ENCODE data around the gene SYT1.
"Not testable (repeated sequence)": the region's sequence is repeated elsewhere in the genome, so short reads cannot be mapped to it uniquely, and the experiment has no call there.

The SYT1 gene

GRCh38 chr12:78977304-78977867 lies 112.8 kb downstream of the SYT1 start:
- DNase-seq: no peak

DNA sequence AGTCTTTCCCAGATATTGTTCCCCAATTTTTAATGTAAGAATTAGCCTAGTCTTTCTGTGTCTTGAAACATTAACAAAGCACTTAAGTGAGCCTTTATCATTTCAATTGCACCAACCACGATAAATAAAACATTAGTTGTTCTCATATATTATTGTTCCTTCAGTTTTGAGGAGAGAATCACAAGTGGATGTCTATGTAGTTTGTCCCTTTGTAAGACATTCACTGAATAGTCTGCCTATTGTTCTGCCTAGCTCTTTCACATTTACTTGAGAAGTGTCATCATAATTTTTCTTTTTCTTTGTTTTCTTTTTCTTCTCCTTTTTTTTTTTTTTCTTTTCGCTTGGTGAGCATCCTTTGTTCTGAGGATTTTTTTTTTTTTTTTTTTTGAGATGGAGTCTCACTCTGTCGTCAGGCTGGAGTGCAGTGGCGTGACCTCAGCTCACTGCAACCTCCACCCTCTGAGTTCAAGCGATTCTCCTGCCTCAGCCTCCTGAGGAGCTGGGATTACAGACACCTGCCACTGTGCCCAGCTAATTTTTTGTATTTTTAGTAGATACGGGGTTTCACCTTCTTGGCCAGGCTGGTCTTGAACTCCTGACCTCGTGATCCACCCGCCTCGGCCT lies 129.7 kb downstream of the SYT1 start:
- DNase-seq: no peak

- no peak for DNase-seq
These were observed 135.9 kb downstream of the SYT1 start for GRCh38 chr12:79000501-79000900.

DNA sequence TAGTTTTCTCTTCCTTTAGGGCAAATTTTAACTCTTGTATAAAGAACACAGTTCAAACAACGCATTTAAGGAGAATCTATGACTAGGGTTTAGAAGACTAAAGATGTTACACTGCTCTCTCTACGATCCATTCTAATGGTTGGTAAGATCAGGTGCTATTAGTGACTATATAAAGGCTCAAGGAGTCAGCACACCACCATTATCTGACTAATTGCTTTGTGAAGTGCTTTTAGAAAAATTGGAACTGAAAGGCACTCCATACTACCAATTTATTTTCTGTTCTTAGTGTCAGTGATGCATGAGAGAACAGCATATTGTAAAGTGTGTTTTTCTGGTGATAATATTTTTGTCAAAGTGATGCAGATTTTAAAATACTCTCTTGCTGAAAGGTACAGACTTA lies 136.8 kb downstream of the SYT1 start:
- DNase-seq: peak; percentile 67

DNA sequence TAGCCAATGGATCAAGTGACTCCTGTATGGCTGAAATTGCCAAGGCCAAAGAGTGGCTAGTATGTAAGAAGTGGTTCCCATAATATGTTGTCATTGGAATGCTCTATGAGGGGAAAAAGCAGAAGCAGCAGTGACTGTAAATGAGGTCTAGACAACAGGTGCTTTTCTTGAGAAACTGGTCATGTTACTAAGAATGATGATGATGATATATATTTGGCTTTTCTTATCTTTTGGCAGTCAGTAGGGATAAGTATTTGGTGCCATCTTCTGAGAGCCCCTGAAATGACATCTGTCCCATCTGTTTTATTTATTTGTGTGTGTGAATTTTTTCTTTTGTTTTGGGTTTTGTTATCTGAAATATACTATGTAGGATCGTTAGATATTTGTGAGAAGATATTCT lies 141.7 kb downstream of the SYT1 start:
- DNase-seq: no peak

DNA sequence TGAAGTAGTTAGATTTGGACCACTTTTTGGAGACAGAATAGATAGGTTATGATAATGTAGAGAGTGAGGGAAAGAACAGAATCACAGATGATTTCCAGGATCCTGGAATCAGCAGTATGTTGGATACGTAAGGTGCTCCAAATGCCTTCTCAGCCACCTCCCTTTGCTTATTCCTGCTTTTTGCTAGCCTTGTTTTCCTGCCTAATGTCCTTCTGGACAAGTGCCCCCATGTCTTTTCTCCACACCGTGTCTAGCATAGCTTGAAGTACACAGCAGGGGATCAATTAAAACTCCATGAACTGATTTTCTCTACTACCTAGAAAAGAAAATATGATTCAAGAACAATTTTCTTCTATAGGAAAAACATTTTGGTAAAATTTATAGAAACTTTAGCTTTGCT lies 144.0 kb downstream of the SYT1 start:
- no peak for DNase-seq

- DNase-seq: no peak
These were observed 148.1 kb downstream of the SYT1 start for GRCh38 chr12:79012636-79013035.

DNA sequence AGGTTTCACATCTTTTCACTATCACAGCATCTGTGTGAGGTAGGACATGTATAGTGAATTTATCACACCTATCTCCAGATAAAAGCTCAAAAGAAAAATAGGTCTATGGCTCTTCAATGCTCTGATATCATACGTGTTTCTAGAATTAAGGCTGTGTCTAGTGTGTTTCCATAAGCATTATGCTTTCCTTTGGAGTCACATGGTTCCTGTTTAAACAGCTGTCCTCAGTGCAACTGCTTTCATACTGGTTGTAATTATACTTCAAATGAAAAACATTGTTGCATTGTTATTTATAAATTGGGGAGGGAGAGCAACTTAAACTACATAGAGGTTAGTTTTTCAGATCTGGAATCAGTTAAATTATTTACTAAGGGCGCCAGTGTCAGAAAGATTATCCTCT lies 151.6 kb downstream of the SYT1 start:
- DNase-seq: peak; percentile 17

DNA sequence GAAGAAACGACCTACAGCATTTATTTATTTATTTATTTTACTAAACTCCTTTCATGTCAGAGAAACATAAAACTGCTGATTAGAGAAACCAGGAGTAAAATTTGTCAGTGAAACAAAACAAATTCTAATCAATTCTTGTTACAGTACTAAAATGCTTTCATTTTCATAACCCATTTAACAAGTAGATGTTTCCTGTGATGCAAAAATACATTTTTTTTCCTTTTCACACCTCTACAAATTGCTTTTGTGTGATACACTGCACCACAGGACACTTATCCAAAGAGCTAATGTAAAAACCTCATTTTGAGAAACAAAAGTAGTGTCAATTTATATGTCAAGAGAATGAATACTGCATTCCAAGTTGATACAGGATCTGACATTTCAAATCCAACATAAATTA lies 155.1 kb downstream of the SYT1 start:
- no peak for DNase-seq

- no peak for DNase-seq
These were observed 155.5 kb downstream of the SYT1 start for GRCh38 chr12:79020106-79020505.

DNA sequence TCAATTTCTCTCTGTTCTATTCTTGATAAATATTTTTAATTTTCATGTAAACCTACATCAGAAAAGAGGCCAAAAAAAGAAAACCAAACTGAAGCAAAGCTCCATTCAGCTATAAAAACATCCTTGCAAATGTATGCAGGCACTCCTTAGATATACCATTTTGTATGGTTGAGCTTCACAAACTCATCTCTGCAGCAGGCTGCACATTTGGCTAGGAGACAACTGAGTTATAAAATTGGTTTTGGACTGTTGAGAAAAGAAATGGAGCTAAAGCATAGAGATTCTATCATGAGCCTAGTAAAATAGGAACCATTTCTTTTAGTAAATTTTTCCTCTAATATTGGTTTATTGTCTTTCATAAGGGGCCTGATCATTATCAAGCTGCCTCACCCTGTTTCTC lies 156.4 kb downstream of the SYT1 start:
- DNase-seq: no peak

DNA sequence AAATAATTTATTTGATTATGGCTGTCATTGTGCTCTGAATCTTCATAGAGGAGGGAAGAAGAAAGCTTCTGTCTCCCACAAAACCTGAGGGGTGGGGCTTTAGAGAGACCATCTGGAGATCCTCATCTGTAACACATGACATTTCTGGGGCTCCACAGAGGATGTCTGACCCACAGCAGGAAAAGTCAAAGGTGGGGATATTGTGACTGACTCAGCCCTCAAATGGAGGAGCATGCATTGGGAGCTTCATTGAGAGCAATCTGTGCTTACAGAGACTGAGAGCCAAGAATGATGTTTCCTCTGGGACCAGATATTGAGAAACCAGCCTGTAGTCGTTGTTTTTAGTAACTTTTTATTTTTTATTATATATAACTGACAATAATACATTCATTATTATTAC lies 158.7 kb downstream of the SYT1 start:
- DNase-seq: no peak

DNA sequence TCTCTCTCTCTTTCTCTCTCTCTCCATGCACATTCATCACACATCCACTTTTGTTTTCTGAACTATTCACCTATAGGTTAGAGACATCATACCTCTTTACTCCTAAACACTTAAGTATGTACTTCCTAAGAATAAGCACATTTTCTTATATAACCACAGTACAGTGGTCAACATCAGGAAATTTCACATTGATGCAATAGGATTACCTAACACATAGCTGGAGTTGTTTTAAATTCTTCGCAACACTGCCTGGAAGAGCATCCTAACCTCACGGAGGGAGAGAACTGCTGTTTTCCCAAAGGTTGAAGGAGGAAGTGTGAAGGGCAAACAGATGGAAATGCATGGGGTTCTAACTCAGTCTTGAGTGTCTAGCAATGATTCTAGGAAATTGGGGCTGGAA lies 159.2 kb downstream of the SYT1 start:
- no peak for DNase-seq

GRCh38 chr12:79033788-79034187 lies 169.2 kb downstream of the SYT1 start:
- DNase-seq: no peak

- DNase-seq: not testable (repeated sequence)
These were observed 180.2 kb downstream of the SYT1 start for GRCh38 chr12:79044748-79045147.

- not testable (repeated sequence) for DNase-seq
These were observed 180.7 kb downstream of the SYT1 start for GRCh38 chr12:79045149-79045703.

GRCh38 chr12:79046021-79046420 lies 181.4 kb downstream of the SYT1 start:
- peak; percentile 31 for DNase-seq

GRCh38 chr12:79048962-79049361 lies 184.4 kb downstream of the SYT1 start:
- DNase-seq: no peak

DNA sequence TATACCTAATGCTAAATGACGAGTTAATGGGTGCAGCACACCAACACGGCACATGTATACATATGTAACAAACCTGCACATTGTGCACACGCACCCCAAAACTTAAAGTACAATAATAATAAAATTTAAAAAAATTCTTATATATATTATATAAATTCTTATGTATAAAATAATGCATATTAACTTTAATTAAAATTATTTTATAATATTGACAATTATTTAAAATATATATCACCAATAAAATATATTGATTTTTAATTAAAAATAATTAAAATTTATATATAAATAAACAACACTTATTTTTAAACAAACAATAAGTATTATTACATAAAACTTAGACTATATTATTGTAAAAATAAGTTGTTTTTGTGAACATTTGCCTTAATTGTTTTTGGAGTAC lies 188.8 kb downstream of the SYT1 start:
- DNase-seq: no peak

- no peak for DNase-seq
These were observed 191.5 kb downstream of the SYT1 start for GRCh38 chr12:79055926-79056674.

DNA sequence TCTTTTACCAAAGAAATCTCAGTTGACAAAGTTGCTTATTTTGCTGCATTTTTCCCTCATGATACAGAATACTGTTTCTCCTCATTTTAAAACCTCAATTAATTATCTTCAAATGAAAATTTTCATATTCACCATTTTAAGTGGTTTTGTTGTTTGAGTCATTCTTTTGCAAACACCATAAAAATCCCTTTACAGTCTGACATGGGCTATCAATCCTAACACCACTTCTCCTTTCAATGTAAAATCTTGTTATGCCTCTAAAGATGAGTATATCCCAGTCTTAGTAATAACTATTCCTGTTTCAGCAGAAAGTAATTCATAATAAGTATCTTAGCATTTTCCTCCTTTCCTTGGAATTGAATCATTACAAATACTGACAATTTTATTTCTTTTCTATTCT lies 192.2 kb downstream of the SYT1 start:
- no peak for DNase-seq

GRCh38 chr12:79057540-79057939 lies 193.0 kb downstream of the SYT1 start:
- no peak for DNase-seq

GRCh38 chr12:79058342-79058741 lies 193.8 kb downstream of the SYT1 start:
- no peak for DNase-seq

GRCh38 chr12:79059557-79059956 lies 195.0 kb downstream of the SYT1 start:
- DNase-seq: no peak
